ENCODE results near the gene GAS7.
A peak's percentile ranks its signal among the peaks of the same experiment; 100 is the strongest.

The GAS7 gene

DNA sequence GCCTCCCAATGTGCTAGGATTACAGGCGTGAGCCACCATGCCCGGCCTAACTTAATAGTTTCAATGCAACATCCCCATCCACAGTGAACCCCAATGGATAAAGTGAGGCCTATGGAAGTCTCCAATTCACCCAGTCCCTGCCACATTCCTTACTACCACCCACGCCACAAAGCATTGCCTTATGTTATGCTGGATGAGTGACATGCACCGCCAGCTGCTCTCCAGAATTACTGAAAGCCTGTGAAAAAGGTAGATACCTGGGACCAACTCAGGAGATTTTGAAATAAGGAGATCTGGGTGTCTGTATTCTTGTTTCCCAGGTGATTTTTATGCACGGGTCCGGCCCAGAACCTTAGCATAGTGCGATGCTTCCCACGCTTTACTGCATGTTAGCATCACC lies 16.9 kb upstream of the GAS7 start:
- TF ChIP-seq POLR2A (IDR thresholded peaks at IDR 0.05; ENCODE audit: low read length) (no peak), GATA1 (IDR thresholded peaks at IDR 0.05; ENCODE audit: low read depth, low read length) (no peak)
- DNase-seq, result no peak

DNA sequence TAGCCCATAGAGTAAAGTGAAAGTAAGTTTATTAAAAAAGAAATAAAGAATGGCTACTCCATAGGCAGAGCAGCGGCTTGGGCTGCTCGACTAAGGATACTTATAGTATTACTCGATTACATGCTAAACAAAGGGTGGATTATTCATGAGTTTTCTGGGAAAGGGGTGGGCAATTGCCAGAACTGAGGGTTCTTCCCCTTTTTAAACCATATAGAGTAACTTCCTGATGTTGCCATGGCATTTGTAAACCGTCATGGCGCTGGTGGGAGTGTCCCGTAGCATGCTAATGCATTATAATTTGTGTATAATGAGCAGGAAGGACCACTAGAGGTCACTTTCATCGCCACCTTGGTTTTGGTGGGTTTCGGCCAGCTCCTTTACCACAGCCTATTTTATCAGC lies 13.3 kb upstream of the GAS7 start:
- no peak for DNase-seq
- TF ChIP-seq GATA1 (IDR thresholded peaks at IDR 0.05; ENCODE audit: low read depth, low read length) (no peak), POLR2A (IDR thresholded peaks at IDR 0.05; ENCODE audit: low read length) (no peak)

GRCh38 chr17:10210151-10210574 lies 11.8 kb upstream of the GAS7 start:
- DNase-seq, result no peak

DNA sequence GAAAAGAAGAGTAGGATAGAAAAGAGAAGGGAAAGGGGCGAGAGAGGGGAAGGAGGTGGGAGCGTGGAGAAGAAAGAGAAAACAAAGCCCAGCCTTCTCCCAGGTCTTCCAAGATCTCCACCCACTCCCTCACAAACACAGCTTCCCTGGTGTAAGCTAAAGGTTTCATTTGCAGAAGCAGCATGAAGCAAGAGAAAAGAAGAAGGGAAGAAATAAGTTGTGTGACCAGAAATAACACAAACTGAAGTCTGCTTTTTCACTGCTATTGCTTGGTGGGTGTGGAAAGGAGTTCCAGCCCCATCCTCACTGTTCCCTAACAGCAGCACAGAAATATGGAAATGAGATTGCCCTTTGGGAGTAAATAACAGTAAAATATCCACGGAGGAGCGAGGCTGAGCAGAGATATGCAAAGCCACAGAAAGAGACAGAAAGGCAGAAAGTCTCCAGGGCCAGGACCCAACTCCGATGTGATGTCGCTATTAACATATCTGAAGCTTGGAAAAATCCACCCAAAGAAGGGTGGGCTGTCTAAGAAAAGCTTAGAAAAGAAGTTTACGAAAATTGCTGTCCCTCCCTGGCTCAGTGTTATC lies 10.3 kb upstream of the GAS7 start:
- no peak for DNase-seq
- no peak for TF ChIP-seq POLR2A (IDR thresholded peaks at IDR 0.05; ENCODE audit: low read length)
- TF ChIP-seq GATA1 (IDR thresholded peaks at IDR 0.05; ENCODE audit: low read depth, low read length), result no peak

More at GRCh38 chr17:10210151-10210574, 11.8 kb upstream of the GAS7 start:
- no peak for TF ChIP-seq POLR2A (IDR thresholded peaks at IDR 0.05; ENCODE audit: low read length)
- no peak for TF ChIP-seq GATA1 (IDR thresholded peaks at IDR 0.05; ENCODE audit: low read depth, low read length)

DNA sequence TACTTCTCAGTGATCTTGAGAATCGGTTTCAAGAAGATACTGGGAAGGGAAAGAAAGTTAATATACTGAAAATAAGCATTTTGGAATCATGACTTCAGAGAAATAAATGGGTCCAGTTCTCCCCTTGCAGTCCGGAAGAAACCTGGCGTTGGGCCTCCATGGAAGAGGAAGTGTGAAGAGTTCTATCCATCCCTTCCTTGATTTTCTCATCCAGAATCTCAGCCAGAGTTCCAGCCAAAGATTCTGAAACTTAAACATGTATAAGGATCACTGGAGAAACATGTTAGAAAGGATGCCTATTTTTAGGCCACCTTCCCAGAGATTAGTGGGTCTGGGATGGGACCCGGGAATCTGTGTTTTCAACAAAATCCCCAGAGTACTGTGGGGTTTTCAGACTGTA lies 8.7 kb upstream of the GAS7 start:
- TF ChIP-seq GATA1 (IDR thresholded peaks at IDR 0.05; ENCODE audit: low read depth, low read length) (no peak), POLR2A (IDR thresholded peaks at IDR 0.05; ENCODE audit: low read length) (no peak)
- DNase-seq, result no peak

GRCh38 chr17:10205549-10206185 lies 7.3 kb upstream of the GAS7 start:
- peak in 1 of 2 experiments; percentile 18 for DNase-seq
- no peak for TF ChIP-seq GATA1 (IDR thresholded peaks at IDR 0.05; ENCODE audit: low read depth, low read length)
- no peak for TF ChIP-seq POLR2A (IDR thresholded peaks at IDR 0.05; ENCODE audit: low read length)

DNA sequence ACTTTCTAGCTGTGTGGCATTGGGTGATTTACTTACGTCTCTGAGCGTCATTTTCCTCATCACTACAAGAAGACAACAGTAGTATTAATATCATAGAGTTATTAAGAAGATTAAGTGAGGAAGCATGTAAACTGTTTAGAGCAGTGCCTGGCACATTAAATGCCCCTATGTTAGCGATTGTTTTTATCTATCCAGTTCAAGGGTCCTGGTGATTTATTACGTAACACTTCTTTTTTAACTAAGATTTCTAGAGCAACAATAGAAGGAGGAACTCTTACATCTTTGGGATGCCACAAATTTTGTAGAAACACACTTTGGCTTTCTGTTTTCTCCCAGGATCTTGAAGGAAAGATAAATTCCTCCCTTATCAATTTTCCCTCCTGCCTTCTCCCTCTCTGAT lies 3.3 kb upstream of the GAS7 start:
- TF ChIP-seq GATA1 (IDR thresholded peaks at IDR 0.05; ENCODE audit: low read depth, low read length), result no peak
- TF ChIP-seq POLR2A (IDR thresholded peaks at IDR 0.05; ENCODE audit: low read length), result no peak
- DNase-seq, result no peak

- DNase-seq, result no peak
- TF ChIP-seq POLR2A (IDR thresholded peaks at IDR 0.05; ENCODE audit: low read length) (no peak), GATA1 (IDR thresholded peaks at IDR 0.05; ENCODE audit: low read depth, low read length) (no peak)
Observed at GRCh38 chr17:10200645-10201044, 2.2 kb upstream of the GAS7 start.

DNA sequence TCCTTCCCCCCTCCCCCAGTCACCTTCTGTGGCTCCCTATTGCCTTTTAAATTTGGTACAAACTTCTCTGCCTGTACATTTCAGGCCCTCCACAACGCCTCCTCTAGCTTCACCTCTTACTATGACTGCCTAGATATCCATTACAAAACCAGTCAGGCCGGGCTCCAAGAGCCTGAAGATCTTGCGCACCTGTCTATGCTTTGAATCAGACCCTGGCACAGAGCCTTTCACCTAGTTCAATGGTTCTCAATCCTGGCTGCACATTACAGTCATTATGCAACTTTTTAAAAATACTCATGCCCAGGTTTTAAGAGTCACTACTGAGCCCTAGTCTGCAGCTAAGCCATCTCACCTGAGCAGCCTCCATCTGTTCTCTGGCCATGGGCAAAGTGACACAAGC lies 1.6 kb upstream of the GAS7 start:
- no peak for DNase-seq
- no peak for TF ChIP-seq POLR2A (IDR thresholded peaks at IDR 0.05; ENCODE audit: low read length)
- TF ChIP-seq GATA1 (IDR thresholded peaks at IDR 0.05; ENCODE audit: low read depth, low read length), result no peak

GRCh38 chr17:10197721-10198508 lies 491 bp downstream of the GAS7 start:
- DNase-seq, result no peak
- TF ChIP-seq GATA1 (IDR thresholded peaks at IDR 0.05; ENCODE audit: low read depth, low read length), result no peak

GRCh38 chr17:10197362-10197720 lies 1.1 kb downstream of the GAS7 start:
- TF ChIP-seq GATA1 (IDR thresholded peaks at IDR 0.05; ENCODE audit: low read depth, low read length) (no peak), POLR2A (IDR thresholded peaks at IDR 0.05; ENCODE audit: low read length) (no peak)
- DNase-seq, result no peak

DNA sequence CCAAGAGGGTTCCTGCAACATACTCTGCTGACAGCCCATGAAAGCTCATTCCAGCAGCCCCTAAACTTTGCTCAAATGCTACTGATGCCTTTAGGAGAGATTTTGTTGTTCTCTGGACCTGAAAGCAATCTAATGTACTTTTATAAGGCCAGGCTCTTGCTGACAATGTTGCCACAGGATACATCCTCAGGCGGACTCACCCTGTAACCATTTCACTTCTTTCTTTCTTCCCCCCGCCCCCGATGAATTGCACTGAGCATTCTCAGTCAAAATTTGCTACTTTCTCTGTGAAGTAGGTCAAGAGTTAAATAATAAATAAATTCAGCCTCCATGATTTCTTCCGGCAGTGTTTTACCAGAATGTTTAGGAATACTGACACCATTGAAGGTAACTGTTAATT lies 1.5 kb downstream of the GAS7 start:
- DNase-seq, result no peak
- no peak for TF ChIP-seq POLR2A (IDR thresholded peaks at IDR 0.05; ENCODE audit: low read length)
- TF ChIP-seq GATA1 (IDR thresholded peaks at IDR 0.05; ENCODE audit: low read depth, low read length), result no peak

- TF ChIP-seq GATA1 (IDR thresholded peaks at IDR 0.05; ENCODE audit: low read depth, low read length), result no peak
- no peak for TF ChIP-seq POLR2A (IDR thresholded peaks at IDR 0.05; ENCODE audit: low read length)
- DNase-seq, result no peak
Observed at GRCh38 chr17:10196384-10196895, 2.0 kb downstream of the GAS7 start.

DNA sequence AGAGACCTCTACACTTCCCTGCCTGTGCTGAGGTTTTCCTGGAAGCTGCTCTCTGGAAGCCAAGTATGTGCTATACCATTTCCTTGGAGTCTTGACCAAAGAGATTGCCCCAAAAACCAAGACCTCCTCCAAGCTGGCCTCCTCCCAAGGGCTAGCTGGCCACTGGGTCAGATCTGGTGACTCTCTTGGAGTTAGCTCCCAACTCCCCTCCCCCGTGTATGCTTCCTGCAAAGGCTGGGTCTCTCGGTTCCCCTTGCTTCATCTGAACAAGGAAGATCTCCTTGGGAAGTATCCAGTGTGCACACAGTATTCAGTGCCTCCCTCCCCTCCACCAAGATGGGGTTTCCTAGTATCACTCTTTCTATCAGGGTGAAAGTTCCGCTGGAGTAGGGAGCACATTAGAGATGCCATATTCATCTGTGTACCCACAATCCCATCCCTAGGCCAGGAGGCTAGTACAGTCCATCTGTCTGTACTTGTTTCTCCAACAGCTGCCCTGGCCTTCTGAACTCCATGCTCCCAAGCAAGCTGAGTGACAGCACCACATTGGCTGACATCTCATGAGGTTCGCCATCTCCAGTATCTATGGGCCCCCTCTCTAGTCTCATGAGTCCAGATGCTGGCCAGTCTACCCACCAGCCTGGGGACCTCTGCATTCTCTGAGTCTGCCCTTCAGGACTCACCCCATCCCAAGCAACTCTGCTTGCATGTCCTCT lies 3.2 kb downstream of the GAS7 start:
- TF ChIP-seq POLR2A (IDR thresholded peaks at IDR 0.05; ENCODE audit: low read length) (no peak), GATA1 (IDR thresholded peaks at IDR 0.05; ENCODE audit: low read depth, low read length) (no peak)
- no peak for DNase-seq
